VCaP (cell line): ENCODE measurements around the gene DPF3.

Experiments
- H3K27ac ChIP-seq: fragments of 450-650 bp; 2 replicates; pipeline ENCODE4 v1.5.1; 2017
- CTCF ChIP-seq: fragments of 450-650 bp; conservative IDR thresholded peaks from 2 replicates; pipeline ENCODE4 v1.5.1; 2017; ENCODE audit warnings: mild to moderate bottlenecking, moderate library complexity

Gene DPF3

GRCh38 chr14:72884386-72884785, 9.5 kb downstream of the DPF3 start:
- H3K27ac ChIP-seq, result no peak overlapping the region
- no peak for TF ChIP-seq CTCF

- TF ChIP-seq CTCF, result no peak
- H3K27ac ChIP-seq, result no peak overlapping the region
Measured at GRCh38 chr14:72883961-72884360, 9.9 kb downstream of the DPF3 start.

- no peak for TF ChIP-seq CTCF
- no peak overlapping the region for H3K27ac ChIP-seq
Measured at GRCh38 chr14:72883109-72883508, 10.8 kb downstream of the DPF3 start.

GRCh38 chr14:72882463-72882862, 11.4 kb downstream of the DPF3 start:
- no peak for TF ChIP-seq CTCF
- no peak overlapping the region for H3K27ac ChIP-seq

GRCh38 chr14:72882047-72882446, 11.9 kb downstream of the DPF3 start:
- TF ChIP-seq CTCF, result no peak

GRCh38 chr14:72881543-72881942, 12.4 kb downstream of the DPF3 start:
- H3K27ac ChIP-seq, result no peak overlapping the region

More at GRCh38 chr14:72882047-72882446, 11.9 kb downstream of the DPF3 start:
- no peak overlapping the region for H3K27ac ChIP-seq

GRCh38 chr14:72880820-72881219, 13.1 kb downstream of the DPF3 start:
- no peak overlapping the region for H3K27ac ChIP-seq
- no peak for TF ChIP-seq CTCF

More at GRCh38 chr14:72881543-72881942, 12.4 kb downstream of the DPF3 start:
- TF ChIP-seq CTCF, result no peak

- H3K27ac ChIP-seq, result no peak overlapping the region
- no peak for TF ChIP-seq CTCF
Measured at GRCh38 chr14:72880164-72880563, 13.7 kb downstream of the DPF3 start.
